ENCODE measurements around the gene SMAD1.
"Not testable (repeated sequence)": the region's sequence is repeated elsewhere in the genome, so short reads cannot be mapped to it uniquely, and the experiment has no call there.

SMAD1 gene

DNA sequence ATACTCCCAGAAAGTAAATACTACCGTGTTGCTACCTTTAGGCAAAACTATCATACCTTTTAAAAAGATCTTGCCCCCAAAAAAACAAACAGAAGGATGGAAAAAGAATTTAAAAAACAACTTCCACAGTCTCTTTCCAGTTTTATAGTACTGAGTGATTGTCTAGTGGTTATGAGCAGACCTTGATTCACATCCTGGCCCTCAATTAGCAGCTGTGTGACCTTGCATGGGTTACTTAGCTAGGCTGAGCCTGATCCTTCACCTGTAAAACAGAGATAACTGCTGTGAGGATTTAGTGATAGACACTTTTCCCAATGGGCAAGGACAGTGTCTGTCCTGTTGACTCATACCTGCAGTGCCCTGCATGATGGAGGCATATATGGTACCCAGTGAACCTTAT, 49.0 kb downstream of the SMAD1 start:
- DNase-seq, result no peak

DNA sequence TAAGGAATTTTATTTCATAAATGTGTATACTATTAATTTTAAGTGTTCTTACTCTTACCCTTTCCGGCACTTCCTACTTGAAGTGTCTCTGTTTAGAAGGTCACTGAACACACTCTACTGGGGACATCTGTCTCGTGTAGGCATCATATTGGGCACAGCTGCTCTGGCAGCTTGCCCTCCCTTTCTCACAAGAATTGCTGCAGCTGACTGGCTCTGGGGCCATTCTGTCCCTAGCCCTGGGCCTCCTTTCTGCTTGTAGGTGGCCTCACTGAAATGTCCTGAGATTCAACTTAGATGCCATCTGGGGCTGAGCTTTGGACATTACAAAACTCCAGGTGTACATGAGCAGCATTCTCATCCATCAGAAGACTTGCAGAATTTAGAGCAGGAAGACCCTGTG, 49.6 kb downstream of the SMAD1 start:
- no peak for DNase-seq

DNA sequence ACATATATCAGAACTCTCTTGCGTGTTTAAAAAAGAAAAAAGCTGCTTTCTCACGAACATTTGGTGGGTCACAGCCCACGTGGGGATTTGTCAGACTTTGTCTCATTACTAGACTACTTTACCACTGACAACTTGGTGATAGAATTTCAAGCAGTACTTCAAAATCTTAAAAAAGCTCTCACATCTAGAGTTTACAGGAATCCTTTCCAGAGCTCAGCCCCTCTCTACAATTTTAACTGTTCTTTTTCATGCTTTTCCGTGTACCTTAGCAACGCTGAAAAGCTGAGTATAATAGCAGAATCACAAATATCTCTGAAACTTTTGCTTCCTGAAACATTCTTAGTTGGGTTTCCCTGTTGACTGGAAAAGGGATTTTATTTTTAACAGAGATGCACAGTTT, 50.2 kb downstream of the SMAD1 start:
- no peak for DNase-seq

DNA sequence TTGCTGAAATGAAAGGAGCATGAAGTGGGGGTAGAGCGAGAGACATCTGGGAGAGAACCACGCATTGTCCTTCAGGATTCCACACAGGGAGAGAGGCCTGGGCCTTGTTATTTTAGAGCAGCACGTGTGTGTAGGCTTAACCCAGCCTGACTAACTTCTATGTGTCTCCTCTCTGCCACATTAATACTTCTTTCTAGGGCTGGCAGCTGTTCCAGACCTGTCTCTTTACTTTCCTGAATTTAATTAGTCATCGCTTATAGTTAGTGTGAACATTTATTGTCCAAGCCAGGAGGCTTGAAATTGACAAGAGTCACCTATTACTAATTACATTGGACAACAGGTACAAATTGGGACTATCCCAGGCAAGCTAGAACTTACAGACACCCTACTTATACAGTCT, 51.3 kb downstream of the SMAD1 start:
- no peak for DNase-seq

DNA sequence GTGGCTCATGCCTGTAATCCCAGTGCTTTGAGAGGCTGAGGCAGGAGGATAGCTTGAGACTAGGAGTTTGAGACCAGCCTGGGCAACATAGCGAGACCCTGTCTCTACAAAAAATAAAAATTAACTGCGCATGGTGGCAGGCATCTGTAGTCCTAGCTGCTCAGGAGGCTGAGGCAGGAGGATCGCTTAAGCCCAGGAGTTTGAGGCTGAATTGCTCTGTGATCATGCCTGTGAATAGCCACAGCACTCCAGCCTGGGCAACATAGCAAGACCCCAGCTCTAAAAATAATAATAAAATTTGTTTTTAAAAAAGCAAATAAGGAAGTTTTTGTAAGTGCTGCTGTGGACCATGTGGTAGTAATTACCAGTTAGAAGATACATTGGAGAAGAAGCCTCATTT, 51.8 kb downstream of the SMAD1 start:
- DNase-seq, result not testable (repeated sequence)

DNA sequence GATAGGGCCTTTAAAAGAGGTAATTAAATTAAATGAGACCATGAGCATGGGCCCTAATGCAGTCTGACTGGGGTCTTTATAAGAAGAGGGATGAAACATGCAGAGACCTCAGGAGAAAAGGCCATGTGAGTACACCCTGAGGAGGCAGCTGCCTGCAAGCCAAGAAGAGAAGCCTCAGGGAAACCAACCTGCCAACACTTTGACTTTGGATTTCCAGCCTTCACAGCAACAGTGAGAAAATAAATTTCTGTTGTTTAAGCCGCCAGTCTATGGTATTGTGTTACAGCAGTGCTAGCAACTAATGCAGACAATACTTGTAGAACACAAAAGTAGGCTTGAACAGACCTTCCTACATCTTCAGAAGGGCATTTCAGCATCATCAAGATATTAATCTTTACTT, 52.3 kb downstream of the SMAD1 start:
- DNase-seq, result no peak

DNA sequence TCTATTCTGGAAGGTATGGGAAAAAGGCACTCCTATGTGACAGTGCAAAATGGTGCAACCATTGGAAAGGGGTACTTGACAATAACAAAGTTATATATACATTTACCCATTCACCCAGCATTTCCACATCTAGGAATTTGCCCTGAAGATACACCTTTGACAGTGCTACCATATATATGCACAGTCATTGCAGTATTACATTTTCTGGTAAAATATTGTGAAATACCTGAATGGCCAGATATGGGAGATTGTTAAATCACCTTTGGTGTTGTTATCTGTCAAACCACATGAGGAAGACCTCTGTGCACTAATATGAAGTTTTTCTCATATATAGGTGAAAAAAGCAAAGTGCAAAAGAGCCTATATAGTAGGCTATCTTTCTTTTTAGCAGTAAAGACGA, 53.5 kb downstream of the SMAD1 start:
- no peak for DNase-seq

DNA sequence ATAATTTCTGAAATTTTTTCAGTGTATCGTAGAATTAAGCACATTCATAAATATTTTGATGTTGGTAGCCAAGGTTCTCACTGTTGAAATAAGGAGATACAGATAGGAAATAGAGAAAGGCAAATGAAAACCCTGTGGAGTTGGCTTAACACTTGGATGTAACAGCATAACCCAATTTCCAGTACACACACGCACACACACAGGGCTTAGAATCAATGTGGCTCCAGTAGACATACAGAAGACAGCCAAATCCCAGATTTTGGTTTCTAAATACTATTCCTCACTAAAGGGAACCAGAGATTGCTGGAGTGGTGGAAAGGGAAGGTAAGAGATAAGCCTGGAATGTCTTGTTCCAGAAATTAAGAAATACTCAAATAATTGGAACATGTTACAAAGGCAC, 54.4 kb downstream of the SMAD1 start:
- no peak for DNase-seq

DNA sequence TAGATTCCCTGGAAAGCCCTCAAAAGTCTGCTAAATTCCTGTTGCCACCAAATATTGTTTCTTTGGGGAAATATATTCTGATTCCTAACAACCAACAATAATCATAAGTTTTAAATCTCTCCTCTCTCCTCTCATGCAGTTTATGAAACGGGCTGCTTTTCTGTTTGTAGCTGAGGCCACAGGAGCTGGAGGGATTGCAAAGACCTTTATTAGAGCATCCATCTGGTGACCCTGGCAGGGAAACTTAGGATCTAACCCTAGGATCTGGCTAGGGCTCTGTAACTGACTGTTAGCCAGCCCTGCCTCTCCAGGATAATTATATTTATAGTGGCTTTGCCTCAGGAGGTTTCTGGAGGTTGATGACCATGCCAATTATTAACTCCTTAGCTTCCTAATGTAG, 56.9 kb downstream of the SMAD1 start:
- no peak for DNase-seq

DNA sequence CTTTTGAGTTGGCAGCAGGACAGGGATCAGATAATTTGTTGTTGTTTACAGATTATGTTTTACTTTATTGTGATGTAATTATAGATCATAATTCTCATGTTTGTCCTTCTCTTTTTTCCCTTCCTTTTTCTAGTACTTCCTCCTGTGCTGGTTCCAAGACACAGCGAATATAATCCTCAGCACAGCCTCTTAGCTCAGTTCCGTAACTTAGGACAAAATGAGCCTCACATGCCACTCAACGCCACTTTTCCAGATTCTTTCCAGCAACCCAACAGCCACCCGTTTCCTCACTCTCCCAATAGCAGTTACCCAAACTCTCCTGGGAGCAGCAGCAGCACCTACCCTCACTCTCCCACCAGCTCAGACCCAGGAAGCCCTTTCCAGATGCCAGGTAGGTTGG, 58.0 kb downstream of the SMAD1 start:
- peak; percentile 14 for DNase-seq

DNA sequence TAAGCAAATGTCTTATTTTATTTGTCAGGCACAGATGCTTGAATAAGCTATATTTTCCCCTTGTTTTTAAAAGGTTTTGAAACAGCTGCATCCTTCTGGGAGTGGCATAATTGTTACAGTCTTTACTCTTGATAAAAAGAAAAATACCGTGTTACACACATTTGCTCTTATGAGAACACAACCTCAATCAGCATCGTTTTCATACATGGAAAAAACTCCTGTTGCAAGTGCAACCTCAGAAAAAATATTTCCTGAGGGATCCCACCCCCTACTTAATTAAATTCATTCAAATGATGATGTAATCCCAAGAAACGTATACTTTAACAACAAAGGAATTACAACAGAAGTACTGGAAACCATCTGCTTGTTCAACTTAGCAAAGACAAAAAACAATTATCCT, 58.6 kb downstream of the SMAD1 start:
- DNase-seq, result no peak

DNA sequence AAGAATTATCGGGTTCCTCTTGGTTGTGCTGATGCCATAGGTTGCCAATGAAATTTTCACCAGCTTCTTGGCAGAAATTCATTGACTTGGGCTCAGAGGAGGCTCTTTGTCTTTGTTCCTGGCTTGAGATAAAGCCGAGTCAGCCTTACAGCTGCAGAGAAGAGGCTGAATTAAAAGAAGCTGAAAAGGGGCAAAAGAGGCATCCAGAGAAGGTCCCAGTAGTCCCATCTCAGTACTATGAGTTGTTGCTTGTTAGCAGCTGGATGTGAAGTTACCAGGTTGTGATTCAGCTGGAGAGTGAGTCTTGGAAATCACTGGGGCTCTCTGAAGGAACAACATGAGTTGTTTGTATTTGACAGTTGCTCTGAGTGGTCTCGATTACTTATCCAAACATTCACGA, 59.7 kb downstream of the SMAD1 start:
- no peak for DNase-seq

DNA sequence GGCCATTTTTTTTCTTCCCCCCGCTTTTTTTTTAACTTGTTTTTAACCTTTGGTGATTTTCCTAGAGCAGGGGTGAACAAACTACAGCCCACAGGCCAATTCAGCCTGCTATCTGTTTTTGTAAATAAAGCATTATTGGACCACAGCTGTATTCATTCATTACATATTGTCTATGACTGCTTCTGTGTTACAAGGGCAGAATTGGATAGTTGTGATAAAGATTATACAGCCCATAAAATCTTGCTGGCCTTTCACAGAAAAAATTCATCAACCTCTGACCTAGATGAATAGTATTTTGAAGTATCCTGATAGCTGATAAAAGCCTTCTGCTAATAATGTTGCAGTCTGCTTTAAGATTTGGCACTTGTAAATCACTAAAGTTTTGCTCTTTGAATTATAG, 63.4 kb downstream of the SMAD1 start:
- DNase-seq, result no peak

DNA sequence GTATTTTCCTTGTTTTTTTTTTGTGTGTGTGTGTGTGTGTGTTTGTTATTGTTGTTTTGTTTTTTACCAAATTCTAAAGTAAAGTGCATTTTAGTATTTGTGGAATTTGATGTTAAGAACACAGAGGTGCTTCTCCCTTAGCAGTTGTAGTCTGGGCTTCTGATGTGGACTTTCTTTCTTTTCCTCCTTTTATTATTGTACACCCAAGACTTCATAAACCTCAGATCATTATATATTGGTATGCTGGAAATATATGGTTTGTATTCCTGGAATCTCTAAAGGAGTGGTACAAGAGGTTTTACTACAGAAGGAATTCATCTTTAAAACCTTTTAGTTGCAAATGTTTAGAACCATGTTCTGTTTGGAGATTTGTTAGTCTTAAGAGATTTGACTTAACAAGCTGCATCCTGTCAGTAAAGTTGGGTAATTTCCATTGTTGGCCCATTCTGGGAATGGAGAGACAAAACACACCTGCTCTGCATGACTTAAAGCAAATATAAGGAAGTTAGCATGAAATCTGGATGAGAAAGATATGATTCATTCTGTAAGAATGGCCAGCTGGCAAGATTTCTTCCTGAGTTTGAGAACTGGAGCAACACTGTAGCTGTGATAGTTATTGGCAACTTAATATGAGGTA, 64.0 kb downstream of the SMAD1 start:
- peak; percentile 40 for DNase-seq

DNA sequence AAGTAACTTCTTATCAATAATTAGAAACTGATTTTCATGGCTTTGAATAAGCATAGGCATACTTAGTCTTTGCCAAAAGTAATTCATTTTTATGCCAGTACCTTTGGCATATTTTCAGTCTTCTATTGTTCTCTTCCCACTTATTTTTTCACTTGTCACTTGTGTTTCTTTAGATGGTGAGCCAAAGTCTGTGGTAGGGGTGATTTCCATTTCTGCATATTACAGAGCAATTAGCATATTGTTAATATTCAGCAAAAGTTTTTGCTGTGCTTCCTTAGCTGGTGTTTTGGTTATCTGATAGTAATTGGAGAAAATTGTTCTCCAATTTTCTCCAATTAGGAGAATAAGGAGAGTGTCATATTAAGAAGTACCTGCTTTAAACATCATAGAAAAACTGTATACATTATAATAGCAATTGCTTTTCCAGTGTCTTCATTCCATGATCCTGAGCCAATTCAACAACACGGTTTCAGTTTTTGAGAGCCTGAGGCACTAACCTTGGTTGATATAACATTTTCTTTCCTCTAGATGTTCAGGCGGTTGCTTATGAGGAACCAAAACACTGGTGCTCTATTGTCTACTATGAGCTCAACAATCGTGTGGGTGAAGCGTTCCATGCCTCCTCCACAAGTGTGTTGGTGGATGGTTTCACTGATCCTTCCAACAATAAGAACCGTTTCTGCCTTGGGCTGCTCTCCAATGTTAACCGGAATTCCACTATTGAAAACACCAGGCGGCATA, 64.7 kb downstream of the SMAD1 start:
- DNase-seq, result peak; percentile 6

DNA sequence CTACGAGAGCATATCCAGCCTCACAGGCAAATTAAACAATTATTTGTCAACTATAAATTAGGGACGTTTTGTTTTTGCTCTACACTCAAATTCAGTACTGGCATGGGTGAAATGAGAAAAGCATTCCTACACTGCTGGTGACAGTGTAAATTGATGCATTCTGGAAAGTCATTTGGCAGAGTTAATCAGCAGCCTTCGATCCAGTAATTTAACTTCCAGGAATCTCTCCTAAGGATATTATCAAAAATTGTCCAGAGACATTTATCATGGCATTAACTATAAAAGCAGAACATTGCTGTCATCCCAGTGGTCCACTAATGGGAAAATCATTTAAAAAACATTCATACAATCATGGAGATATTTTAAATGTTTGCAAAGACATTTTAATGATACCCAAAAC, 70.0 kb downstream of the SMAD1 start:
- no peak for DNase-seq

DNA sequence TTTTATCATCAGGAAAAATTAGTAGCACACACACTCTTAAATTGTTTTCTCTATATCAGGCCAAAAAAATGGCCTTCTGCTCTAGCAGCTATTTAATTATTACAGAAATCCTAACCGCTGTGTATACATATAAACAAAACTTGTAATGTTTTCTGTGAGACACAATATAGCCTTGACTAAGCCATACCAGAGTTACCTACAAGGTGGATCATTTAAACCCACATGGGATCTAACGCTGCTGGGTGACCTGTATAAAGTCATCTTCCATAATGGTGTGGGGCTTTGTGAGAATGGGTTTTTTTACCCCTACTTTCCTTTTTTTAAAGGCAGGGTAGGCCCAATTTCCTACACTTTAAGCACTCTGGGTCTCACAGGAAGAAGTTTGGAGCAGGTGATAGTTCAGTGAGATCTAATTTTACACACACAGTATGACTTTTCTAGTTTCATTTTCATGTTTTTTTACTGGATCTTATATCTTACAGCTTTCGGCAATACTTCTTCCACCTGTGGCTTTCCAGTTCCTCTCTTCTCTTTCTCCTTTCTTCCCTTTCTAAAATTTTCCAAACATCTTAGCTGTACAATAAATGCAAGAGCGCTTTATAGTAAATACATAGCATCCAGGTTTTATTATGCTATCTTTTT, 70.6 kb downstream of the SMAD1 start:
- DNase-seq, result no peak

DNA sequence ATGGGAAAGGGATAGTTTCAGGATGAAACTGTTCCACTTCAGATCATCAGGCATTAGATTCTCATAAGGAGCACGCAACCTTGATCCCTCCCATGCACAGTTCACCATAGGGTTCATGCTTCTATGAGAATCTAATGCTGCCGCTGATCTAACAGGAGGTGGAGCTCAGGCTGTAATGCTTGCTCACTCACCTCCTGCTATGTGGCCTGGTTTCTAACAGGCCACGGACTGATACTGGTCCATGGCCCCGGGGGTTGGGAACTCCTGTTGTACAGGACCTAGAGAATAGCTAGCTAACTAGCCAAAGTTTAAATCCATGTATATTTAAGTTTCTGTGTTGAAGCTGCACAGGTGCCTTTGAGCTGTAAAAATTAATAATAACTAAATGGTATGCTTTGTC, 71.7 kb downstream of the SMAD1 start:
- no peak for DNase-seq

DNA sequence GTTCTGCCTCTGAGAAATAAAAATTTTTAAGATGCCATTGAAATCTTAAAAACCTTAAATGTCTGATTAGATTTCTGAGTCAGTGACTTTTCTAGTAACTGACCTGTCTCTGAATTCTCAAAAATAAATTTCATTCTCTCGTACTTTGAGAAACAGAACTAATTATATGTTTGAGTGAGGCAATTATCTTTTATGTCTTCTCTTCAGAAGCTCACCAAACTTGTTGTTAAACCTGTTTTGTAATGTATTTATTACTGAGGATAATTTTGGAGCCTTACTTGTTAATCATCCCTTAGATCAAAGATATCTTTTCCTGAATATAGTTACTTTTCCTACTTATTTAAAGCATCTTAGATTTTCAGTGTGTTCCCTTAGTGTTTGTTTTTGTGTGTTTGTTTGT, 73.0 kb downstream of the SMAD1 start:
- DNase-seq, result no peak

DNA sequence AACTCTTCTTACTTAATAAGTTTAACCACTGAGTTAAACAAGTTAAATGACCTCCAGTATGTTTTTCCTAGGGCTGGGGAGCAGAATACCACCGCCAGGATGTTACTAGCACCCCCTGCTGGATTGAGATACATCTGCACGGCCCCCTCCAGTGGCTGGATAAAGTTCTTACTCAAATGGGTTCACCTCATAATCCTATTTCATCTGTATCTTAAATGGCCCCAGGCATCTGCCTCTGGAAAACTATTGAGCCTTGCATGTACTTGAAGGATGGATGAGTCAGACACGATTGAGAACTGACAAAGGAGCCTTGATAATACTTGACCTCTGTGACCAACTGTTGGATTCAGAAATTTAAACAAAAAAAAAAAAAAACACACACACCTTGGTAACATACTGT, 76.1 kb downstream of the SMAD1 start:
- DNase-seq, result peak; percentile 63

DNA sequence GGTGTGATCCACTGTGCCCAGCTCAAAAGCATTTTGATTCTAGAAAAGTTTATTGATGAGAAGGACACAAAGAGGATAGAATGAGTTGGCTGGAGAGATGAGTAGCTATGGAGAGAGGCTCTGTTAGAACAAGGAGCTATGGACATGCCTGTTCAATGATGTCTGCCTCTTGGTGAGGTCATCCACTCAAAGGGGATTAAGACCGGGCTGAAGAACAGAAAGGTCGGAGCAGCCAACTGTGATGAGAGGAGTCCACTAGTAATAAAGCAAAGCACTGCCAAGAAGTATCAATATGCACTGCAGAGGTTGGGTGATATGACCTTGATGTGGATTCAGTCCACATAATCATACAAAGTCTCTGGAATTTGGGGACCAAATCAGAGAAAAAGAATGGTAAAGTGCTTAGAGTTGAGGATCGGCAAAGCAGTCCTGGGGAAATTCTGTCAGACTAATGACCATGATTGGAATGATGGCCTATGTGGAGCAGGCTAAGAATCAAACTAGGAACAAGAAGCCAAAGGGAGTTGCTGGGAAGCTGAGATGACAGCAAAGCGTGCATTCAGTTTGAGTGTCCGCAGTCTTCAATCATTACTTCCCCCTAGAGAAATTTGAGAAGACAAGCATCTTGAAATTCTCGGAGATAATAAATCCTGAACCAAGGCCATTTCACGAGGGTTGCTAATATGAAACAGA, 81.8 kb downstream of the SMAD1 start:
- DNase-seq, result no peak

DNA sequence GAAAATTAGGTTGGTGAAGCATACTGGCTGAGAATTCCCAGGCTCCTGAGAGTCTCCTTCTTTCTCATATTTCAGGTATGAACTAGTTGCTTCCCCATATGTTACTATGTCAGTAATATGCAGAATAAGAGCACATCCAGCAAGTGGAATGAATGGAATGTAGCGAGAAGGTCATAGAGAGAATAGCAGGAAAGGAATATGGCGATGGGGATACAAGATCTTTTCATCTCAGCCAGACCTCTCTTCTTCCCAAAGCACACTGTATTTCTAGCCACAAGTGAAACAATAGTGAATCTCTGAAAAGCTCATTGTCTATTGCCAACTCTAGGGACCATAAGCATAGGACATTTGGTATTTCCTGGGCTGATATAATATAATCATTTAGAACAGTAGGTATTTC, 82.9 kb downstream of the SMAD1 start:
- no peak for DNase-seq

DNA sequence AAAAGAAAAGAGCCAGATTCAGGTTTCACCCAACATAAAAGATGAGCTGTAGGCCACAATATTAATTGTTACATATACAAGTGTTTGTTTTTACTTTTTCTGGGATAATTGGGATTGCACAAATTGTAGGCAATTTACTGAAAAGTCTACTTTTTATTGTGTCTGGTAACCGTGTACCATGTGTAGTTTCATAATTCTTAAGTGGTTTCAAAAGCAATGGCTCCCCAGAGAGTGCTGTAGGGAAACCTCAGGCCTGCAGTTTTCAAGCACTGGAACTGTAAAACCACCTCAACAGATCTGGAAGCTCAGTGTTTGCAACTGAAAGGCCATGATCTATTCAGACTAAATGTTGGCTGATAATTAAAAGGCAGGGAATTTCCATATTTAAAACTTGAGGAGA, 83.7 kb downstream of the SMAD1 start:
- no peak for DNase-seq
